Right hindlimb (tissue), 1 donor: Measurements from ENCODE around the gene CUX1.

Experiments used
- DNase-seq: peaks from one replicate; pipeline ENCODE4 v3.0.0-alpha.2; 2018

Gene CUX1

DNA sequence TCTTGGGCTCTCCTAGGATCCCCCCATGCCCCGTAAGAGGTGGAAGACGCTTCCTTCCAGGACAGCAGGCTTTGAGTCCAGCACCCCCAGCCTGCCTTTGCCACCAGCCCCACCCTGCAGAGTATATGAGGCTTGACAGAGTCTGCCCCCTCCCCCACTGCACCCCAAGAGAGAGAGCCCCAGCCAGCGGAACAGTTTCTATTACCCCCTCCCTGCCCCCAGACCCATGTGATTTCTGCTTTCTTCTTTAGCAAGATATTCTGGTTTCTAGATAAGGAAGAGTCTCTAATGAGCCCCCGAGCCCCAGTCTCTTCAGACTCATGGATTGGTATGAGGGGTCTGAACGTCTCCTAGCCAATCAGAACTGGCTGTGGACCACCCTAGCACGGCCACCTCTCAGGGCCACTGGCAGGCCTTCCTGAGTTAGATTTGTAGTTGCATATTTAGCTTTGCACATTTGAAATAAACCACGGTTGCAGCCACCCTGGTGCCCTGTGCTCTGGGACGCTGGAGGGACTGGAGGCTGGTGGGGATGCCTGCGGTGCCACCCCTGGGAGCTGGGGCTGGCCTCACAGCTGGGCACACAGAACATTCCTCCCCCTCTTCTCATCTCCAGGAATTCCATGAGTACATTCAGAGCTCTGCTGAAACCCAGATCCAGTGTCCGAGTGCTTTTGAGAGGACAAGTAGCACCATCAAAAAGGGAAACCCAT, 466.2 kb downstream of the CUX1 start:
- DNase-seq = no peak

DNA sequence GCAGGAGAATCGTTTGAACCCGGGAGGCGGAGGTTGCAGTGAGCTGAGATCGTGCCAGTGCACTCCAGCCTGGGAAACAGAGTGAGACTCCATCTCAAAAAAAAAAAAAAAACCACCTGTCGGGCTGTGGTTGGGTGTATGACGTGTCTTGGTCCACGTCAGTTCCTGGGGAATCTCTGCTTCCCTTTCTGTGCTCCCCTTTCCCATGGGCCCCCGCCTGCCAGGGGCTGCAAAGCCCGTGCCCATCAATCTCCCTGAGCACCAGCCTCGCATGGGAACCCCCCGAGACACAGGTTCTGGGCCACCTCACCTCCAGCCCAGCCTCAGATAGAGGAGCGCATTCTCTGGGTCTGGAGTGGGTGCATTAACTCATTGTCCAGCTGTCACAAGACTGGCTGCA, 467.0 kb downstream of the CUX1 start:
- DNase-seq = no peak

DNA sequence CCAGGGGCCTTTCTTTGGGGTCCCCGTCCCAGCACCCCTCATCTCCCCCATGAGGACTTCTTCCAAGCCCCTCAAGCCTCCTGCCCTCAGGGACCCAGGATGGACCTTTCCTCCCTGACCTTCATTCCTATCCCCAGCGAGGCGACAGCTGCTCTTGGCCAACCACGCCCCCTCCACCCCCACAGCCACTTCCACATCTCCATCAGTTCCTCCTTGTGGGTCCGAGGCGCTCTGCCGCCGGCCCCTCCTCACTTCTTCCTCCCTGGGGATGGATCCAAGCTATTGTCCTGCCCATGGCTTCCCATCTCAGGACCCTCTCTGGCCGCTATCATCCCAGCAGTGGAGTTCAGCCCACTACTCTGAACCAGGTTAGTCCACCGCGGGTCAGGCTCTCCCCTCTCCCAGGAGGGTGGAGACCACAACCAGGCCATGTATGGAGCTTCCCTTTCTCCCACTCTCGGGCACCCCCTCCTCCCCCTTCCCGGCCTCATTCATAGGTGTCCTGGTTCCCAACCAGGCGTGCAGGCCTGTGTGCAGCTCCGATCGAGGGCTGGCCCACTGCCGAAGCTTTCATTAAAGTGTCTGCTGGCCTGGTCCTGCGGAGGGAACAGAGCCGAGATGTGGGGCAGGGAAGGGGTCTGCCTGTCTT, 467.6 kb downstream of the CUX1 start:
- DNase-seq = peak; percentile 35

DNA sequence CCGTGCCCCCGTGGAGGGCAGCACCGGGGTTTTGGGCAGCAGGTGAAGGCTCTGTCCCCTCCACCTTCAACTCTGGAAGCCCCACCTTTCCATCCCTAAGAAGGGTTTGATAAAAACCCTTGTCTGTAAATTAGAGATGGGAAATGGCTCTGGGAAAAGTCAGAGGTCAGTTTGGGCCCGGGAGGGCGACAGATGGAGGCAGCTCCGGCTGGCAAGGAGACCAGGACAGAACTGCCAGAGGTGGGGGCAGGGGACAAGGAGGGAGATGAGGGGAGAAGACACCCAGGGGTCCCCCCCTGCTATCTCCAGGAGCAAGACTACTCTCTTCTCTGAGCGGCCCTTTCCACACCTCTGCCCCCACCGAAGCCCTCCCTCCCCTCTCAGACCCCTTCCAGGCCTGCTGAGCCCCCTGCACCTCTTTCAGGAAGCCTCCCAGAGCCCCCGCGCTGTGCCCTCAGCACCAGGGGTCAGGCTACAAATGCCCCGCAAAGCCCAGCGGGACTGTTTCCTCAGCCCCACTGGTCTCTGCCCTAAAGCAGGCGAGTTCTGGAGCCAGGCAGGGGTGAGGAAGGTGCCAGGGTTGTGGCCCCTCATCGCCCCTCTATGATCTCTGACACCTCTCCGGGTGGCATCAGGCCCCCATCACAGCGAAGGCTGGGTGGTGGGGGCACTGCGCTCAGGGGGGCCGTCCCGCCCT, 468.3 kb downstream of the CUX1 start:
- DNase-seq = no peak

DNA sequence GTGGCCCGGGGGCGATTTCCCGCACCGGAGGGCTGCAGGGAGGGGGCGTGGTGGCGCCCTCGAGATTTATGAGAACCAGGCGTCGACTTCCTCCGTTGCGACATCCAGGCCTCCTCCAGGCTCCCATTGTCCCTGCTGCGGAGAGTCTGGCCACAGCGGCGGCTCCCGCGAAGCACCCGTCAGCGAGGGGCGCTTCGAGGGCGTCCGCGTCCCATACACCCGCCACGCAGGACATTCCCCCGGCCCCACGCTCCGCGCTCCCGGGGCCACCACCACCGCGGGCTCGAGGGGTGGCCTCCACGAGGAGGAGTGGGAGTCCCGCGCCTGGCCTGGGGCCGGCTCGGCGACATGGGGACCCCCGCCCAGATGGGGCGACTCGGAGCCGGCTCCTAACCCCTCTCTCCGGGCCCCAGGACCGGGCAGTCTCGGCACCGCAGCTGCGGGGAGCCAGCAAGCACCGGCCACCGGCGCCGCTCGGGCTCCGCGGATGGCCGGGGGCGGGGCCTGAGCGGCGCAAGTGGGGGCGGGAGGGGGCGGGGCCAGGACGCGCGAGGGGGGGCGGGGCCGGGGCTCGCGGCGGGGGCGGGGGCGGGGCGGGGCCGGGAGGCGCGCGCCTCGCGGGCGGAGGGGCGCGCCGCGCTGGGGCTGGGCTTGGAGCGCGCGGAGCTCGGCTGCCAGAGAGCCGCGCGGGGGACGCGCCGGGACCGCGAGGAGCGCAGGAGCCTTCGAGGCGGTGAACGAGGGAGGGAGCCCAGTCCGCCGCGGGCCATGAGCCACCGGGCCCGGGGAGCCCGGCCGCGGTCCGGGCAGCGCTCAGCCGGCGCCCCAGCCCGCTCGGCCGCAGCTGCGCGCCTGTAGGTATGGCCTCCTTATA, 469.0 kb downstream of the CUX1 start, which contains the start of gene SH2B2:
SH2B2 (plus strand) TSS at position 632 of the 874 bp plus-strand sequence. CDS start 13,683 bp downstream, outside the sequence.
- DNase-seq = peak; percentile 75

DNA sequence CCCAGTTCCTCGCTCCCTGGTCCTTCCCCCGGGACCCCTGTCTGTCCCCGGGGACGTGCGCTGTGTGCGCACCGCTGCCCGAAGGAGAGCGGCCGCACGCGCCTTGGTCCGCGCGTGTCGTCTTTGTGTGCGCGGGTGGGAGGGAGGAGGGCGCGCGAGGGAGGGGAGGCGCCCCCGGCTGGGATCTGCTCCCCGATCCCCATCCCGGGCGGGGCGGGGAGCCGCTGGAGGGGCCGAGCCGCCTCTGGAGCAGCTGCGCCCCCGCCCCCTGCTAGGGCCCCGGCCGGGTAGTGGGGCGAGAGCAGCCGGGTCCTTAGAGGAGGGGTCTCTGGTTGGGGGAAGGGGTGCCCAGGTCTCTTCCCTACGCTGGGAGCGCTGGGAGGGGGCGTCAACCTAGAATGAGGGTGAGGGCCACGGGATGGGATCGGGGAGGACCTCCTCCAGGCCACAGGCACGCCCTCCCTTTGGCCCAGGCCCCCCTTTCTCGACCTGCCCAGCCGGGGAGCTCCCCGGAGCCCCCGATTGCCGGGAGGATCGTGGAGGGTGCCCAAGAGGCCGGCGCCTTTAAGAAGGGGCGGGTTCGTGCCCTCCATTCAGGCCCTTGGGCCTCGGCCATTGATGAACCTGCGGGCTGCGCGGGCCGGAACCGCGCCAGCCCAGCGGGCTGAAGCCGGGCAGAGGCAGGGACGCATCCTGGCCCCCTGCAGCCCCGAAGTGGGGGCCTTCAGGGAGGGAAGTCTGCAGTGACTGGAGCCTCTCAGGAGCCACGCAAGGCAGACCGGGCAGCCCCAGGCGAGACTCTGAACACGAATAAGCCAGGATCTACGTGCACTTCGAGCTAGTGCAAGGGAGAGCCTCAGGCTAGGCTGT, 469.9 kb downstream of the CUX1 start:
- DNase-seq = peak; percentile 50

DNA sequence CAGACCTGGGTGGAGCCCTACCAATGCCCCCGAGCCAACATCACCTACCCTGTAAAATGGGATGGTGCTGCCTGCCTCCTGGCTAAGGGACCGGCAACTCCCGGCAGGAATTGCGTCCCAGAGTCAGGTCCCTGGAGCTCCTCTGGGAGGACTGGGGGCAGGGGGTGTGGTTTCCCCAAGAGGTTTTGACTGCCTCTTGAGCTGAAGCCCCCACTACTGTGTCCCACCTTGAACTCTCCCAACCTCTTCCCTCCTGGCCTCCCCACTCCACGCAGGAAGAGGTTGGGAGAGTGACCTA, 470.5 kb downstream of the CUX1 start:
- DNase-seq = no peak

DNA sequence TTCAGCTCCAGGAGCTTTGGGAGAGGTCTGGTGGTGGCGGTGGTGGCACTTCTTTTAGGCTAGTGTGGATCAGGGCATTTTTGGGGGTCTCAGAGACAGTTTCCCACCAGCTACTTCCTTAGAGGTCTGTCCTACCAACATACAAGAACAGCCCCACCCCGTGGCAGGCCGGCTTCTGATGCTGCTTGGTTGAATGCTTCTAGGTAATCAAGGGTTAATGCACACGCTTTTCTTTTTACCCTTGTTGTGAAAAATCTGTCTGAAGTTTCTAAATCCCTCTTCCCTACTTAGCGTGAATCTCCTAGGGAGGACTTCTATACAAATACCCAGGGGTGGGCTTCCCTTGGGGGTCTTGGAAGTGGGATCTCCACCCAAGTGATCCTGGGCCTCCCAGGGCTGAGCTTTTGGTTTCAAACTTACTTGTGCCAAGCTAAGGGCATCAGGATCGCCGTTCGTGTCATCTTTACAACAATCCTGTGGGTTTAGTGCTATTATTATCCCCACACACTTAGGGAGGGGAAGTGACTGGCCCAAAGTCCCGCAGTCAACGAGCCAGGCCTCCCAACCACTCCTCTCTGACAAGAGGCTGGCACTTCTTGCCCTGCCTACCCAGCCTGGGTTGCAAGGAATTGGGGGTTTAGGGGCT, 471.0 kb downstream of the CUX1 start:
- no peak for DNase-seq

DNA sequence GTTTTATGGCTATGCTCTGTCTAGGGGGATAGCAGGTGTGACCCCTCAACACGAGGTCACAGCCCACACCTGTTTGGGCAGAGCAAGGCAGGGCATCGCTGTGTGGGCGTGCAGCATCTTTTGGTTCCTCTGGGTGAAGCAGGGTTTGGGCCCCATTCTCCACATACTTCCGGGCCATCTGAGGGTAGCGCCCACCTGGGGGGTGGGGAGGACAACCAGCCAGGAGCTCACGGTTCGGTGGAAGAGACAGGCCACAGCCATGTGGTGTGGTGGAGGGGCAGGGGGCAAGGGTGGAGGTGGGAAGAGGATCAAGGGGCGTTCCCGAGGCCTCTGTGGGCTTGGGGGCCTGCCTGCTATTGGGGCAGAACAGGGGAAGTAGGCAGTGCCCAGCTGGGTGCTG, 471.6 kb downstream of the CUX1 start:
- no peak for DNase-seq

DNA sequence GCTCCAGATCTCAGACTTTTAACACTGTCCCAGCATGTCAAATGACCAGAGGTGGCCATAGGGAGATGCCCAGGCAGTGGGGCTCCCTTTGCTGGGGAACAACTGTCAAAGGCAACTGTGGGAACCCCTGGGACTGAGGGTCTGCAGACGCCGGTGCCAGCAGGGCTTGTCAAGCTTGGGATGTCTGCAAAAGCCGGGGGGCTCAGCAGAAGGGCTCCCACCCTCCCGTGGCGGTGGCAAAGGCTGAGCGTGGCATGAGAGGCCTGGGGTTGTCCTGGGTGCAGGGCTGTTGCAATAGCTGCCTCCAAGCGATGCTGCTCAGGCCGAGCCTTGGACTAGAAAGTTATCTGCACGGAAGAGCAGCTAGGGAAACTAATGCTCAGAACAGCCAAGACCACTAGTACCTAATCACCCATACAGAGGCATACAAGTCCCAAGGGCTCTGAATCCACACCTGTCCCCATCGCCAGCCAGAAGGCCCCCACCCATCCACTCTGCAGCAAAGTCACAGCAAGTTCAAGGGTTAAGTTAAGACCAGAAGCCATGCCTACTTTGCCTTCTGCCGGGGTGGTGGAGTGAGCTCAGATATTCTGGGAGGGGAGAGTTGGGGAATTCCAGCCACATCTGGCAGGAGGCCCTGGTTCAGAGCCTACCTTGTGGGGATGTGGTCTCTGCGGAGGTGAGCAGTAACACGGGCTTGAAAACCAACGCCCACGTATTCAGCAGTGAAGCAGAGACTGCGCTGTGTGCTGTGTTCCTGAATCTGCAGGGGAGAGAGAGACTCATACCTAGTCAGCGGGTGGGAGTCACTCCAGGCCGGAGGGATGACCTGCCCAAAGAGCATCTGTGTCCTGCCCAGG, 473.9 kb downstream of the CUX1 start:
- DNase-seq = no peak

DNA sequence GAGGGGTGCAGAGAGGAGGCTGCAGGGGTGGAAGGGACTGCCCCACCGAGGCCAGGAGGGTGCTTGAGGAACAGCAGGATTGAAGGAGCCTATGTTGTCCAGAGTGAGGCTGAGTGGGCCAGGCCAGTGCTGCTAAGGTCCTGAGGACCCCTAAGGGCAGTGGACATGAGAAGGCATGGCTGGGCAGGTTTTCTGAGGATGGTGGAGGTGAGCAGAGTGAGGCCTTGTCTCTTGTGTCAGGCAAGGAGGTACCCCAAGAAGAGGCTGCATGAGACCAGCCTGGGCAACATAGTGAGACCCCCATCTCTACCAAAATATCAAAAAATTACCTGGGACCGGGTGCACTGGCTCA, 474.5 kb downstream of the CUX1 start:
- DNase-seq = no peak

DNA sequence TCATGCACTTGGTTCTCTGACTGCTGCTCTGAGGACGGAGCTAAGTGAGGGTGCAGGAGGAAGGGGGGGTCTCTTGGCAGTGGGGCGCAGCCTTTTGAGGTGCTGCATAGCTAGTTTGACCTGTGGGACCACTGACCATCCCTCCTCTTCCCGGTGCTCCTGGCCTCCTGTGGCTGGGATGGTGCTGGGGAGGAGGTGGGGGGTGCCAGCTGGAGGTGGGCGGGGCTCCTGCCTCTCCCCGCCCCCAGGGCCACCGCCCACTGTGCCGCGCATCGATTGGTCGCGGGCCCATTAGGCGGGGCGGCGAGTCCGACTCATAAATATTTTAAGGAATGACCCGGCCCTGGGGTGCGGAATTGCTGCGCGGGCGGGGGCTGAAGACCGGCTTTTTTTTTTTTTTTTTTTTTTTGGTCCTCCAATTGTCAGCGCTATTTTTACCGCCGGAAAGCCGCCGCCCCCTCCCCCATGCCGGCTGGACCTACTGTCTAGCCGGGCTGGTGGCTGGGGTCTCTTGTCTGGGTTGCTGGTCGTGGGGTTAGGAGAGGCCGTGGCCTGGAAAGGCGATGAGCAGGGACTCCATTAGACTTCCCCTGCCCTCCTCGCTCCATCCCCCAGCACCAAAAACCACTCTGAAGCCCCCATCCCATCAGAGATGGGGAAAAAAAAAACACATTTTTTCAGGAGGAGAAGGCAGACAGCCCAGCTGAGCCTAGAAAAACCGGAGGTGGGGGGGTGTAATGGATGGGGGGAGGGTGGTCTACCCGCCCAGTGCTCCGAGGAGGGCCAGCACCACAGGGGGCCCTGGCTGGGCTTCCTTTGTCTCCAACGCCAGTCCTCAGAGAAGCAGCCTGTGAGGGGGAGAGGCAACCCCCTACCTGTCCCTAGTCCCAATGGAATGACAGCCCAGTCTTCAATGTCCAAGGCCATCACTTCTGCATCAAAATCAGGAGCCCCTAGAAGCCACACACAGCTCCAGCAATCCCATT, 475.7 kb downstream of the CUX1 start:
- DNase-seq = no peak

DNA sequence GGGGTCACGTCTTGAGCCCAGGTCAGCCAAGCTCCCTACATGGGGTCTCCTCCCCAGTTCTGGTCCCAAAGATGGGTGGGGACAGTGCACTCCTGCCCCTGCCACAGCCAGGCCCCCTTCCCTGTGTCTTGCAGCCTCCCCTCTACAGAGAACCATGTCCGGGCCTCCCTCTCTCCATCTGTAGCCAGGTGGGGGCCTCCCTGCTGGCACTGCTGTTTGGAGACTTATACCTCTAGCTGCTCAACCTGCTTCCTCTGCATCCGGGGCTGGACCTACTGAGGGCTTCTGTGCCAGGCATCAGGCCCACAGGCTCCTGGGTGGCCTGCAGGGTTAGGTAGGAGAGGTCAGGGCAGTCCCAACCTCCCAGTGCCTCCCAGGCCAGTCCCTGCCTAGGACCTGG, 477.2 kb downstream of the CUX1 start:
- DNase-seq = no peak

DNA sequence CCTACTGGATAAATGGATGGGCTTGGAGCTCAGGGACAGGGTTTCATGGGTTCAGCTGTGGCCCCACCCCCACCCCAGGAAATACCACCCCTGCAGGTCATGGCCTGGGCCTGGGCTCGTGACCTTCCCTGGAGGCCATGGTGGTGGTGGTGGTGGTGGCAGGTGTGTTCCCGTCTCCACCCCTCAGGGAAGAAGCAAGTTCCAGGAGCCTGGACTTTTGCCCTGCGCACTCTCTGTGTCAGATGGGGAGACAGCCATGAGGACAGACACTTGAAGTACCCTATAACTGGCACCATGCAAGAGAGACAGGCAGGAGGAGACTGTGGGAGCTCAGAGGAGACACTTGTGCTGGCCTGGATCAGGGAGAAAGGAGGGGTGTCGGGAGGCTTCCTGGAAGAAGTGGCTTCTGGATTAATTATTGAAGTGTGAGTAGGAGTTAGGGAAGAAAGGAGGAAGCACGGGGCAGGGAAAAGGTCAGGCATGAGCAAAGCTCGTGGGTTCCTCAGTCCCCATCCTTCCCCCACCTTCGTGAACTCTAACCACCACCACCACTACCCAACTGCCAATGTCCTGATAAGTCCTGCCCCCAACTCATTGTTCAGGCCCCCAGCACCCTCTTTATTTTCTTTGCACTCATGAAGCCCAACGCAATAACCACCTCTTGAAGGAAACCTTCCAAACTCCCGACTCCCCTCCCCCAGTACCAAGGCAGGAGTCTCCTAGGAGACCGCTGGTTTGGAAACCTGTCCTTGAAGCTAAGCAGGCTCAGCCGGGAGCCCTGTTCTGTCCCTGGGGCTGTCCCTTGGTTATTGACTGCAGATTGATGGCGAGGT, 478.1 kb downstream of the CUX1 start:
- DNase-seq = no peak

DNA sequence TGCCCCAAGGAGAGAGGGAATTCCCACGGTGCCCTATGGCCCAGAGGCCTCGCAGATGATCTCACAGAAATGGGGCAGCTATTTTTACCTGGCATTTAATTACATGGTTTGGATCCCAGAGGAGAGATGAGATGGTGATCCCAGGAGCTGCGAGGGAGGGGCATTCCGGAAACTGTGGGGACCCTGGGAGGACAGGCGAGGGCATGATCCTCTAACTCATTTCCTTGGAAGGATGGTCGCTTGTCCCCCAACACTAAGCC, 478.7 kb downstream of the CUX1 start:
- DNase-seq = no peak

DNA sequence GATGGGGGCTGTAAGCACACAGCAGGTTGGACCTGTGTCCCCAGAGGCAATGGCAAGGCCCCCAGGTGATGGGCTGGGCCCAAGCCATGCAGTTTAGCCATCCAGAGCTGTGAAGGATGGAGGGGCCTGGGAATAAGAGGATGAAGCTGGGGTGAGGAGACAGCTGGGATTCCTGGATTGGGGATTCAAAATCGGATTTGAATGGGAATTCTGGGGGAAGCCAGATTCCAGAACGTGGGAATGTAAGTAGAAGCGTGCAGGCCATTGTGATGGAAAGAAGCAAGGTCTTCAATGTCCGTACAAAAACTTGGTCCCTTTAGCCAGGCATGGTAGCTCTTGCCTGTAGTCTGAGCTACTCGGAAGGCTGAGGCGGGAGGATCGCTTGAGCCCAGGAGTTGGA, 479.1 kb downstream of the CUX1 start:
- DNase-seq = no peak

DNA sequence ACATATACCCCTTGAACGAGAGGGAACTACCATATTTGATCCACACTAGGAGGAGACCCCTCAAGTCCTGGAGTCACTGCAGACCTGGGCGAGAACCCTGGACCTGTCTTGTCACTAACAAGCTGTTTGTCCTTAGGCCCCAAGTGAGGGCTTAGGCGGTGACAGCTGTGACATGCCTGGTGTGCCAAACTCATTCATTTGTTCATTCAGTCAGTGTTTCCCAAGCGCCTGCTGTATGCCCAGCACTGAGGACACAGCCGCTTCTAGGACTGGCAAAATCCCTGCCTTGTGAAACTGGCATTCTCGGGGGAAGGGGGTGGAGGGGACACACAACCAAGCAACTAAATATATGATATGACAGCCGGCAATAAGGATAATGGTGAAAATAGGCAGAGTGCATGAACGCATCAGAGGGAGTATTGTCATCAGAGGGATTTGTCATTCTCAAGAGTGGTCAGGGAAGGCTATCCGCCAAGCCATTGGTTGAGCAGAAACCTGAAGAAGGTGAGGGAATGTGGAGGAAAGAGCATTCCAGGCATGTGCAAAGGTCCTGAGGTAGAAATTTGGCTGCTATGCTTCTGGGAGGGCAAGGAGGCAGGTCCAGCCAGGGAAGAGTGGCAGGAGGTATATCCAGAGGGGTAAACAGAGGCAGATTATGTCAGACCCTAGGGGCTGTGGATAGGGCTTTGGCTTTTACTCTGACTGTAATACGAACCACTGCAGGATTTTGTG, 480.2 kb downstream of the CUX1 start:
- DNase-seq = no peak

DNA sequence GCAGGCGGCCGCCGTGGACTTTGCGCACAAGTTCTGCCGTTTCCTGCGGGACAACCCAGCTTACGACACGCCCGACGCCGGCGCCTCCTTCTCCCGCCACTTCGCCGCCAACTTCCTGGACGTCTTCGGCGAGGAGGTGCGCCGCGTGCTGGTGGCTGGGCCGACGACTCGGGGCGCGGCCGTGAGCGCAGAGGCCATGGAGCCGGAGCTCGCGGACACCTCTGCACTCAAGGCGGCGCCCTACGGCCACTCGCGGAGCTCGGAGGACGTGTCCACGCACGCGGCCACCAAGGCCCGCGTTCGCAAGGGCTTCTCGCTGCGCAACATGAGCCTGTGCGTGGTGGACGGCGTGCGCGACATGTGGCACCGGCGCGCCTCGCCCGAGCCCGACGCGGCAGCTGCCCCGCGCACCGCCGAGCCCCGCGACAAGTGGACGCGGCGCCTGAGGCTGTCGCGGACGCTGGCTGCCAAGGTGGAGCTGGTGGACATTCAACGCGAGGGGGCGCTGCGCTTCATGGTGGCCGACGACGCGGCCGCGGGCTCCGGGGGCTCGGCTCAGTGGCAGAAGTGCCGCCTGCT, 483.3 kb downstream of the CUX1 start:
- DNase-seq = no peak
